Iris pigment epithelial cell (primary cell): ENCODE data around the gene GRID1.
"Not testable (repeated sequence)": the region's sequence is repeated elsewhere in the genome, so short reads cannot be mapped to it uniquely, and the experiment has no call there.

Experiments used
- DNase-seq: peaks from one replicate; pipeline ENCODE4 v3.0.0-alpha.2; 2011; ENCODE audit warnings: low read depth

Gene GRID1

DNA sequence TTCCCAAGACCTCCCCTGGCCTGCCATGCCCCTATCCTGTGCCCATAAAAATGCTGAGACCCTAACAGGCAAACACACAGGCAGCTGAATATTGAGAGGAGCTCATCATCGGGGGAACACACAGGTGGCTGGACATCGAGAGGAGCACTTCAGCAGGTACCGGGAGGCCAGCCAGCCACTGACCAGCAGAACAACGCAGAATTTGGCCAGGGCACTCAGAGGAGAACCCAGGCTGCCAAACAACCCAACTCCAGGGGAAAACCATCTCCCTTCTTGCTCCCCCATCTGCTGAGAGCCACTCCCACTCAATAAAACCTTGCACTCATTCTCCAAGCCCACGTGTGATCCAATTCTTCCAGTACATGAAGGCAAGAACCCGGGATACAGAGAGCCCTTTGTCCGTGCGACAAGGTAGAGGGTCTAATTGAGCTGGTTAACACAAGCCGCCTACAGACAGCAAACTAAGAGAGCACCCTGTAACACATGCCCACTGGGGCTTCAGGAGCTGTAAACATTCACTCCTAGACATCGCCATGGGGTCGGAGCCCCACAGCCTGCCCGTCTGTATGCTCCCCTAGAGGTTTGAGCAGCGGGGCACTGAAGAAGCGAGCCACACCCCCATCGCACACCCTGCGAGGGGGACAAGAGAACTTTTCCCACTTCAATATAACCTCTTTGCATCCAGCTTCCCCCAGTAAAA, 258.8 kb downstream of the GRID1 start:
- not testable (repeated sequence) for DNase-seq

DNA sequence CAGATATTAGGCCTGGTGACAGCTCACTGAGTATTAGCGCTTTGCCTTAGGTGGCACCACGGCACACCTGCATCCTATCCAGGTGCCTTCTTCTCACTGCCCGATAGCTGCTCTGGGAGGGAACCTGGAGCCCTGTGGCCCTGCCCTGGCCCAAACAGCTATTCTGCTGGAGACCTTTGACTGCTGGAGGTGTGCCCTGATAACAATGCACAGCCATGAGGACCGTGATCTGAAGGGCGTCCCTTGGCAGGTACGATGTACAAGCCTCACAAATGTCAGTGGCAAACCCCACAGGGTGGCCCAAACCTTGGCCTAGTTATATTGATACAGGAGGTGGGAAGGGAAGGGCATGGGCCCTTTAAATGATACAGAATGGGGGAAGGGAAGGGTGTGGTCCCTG, 259.5 kb downstream of the GRID1 start:
- no peak for DNase-seq

DNA sequence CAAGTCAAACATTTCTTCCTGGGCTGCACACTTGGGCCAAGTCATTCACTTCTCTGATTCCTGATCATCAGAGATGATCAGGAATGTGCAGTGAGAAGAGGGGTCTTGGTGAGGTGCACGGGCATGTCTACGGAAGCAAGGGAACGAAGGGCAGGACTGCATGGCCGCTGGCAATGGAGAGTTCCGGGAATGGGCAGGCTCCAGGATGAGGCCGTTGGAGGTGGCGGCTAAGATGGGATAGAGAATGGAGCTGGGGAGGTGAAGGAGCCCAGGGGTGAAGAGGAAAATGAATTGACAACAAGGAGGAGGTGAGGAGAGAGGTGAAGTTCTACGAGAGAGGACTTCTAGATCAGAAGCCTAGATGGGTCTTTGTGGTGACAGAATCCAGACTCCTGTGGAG, 260.0 kb downstream of the GRID1 start:
- DNase-seq = no peak

DNA sequence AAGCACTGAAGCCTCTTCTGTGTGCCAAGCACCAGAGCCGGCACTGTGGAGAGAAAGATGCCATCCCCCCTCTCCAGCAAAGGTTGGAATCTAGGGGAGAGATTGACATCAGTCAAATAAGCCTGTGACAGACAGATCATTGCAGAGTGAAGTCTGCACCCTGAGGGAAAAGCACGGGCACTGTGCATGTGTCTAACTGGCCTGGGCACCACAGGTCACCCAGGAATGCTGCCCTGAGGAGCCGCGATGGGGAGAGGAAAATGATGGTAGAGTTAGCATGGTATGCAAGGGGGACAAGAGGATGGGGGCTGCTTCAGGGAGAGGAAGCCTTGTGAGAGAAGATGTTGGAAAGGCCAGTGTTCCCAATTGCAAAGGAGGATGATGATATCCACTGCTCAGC, 261.0 kb downstream of the GRID1 start:
- DNase-seq = no peak

GRCh38 chr10:86105181-86105580, 261.4 kb downstream of the GRID1 start:
- DNase-seq = no peak

DNA sequence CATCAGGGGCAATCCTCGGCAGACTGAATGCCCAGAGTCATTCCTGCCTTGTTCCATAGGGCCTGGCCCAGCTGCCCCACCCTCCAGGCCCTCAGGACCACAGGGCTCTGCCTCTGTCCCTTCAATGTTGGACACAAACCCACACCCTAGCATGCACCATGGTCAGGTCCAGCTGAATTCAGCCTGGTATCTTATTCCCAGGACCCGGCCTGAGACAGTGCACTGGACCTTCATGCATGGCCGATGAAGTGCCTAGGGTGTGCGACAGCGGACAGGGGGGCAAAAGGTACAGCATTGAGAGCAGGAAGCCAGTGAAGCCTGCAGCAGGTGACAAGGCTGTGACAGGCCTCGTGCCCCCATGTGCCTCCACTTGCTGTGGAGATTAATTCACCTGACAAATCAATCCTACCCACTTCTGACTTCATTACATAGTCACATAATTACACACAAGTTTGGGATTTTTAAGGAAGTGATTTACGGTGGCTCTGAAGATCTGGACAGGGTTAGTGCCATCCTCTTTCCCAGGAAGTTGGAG, 261.9 kb downstream of the GRID1 start:
- no peak for DNase-seq

- no peak for DNase-seq
Observed at GRCh38 chr10:86104156-86104555, 262.4 kb downstream of the GRID1 start.

- DNase-seq = no peak
Observed at GRCh38 chr10:86103391-86104101, 263.0 kb downstream of the GRID1 start.

GRCh38 chr10:86102451-86102850, 264.1 kb downstream of the GRID1 start:
- DNase-seq = no peak

- no peak for DNase-seq
Observed at GRCh38 chr10:86102031-86102430, 264.6 kb downstream of the GRID1 start.

- DNase-seq = no peak
Observed at GRCh38 chr10:86100581-86101061, 266.0 kb downstream of the GRID1 start.

GRCh38 chr10:86099542-86100334, 266.9 kb downstream of the GRID1 start:
- no peak for DNase-seq

GRCh38 chr10:86098187-86098881, 268.3 kb downstream of the GRID1 start:
- DNase-seq = no peak

DNA sequence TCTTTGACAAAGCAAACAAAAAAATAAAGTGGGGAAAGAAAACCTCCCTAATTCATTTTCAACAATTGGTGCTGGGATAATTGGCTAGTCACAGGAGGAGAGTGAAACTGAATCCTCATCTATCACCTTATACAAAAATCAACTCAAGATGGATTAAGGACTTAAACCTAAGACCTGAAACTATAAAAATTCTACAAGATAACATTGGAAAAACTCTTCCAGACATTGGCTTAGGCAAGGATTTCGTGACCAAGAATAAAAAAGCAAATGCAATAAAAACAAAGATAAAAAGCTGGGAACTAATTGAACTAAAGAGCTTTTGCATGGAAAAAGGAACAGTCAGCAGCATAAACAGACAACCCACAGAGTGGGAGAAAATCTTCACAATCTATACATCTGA, 271.5 kb downstream of the GRID1 start:
- DNase-seq = not testable (repeated sequence)

DNA sequence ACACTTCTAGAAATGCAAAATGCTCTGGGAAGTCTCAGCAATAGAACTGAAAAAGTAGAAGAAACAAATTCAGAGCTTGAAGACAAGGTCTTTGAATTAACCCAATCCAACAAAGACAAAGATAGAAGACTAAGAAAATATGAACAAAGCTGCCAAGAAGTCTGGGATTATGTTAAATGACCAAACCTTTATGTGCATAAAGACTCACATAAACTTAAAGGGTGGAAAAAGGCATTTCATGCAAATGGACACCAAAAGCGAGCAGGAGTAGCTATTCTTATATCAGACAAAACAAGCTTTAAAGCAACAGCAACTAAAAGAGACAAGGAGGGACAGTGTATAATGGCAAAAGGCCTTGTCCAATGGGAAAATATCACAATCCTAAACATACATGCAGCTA, 274.3 kb downstream of the GRID1 start:
- DNase-seq = not testable (repeated sequence)

- no peak for DNase-seq
Observed at GRCh38 chr10:86091216-86091615, 275.4 kb downstream of the GRID1 start.

DNA sequence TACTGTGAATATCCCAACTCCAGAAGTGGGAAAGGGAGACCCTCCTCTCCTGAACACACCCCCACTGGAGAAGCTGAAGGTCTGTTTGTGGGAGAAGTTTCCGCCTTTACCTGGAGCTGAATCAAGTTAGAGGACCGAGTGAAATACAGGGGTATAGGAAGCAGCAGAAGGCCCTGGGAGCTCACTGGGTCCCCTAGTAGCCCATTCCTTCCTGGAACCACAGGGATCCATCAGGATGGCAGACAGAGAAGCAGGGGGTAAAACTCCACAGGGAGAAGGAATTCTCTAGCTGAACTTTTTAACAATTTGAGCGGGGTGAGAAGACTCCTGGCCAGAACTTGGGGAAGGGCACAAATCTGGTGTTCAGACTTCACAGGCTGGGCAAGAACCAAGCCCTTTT, 275.8 kb downstream of the GRID1 start:
- no peak for DNase-seq

DNA sequence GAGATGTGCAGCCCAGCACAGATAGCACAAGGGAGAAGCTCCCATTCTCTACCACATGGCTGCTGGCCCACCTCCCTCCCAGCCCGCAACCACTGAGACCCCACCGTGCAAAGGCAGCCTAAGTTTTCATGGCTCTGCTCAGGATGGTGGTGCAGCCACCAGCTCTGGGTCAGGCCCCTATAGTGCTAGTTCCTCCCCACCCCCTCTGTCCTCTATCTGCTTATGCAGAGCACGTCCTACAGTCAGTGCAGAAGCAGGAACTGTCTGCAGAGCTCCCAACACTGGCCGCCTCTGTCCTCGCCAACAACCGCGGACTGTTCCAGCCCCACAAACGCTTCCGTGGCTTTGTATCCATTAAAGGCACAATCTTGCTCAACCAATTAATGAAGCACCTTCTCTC, 278.9 kb downstream of the GRID1 start:
- DNase-seq = no peak

GRCh38 chr10:86086418-86086817, 280.2 kb downstream of the GRID1 start:
- no peak for DNase-seq

DNA sequence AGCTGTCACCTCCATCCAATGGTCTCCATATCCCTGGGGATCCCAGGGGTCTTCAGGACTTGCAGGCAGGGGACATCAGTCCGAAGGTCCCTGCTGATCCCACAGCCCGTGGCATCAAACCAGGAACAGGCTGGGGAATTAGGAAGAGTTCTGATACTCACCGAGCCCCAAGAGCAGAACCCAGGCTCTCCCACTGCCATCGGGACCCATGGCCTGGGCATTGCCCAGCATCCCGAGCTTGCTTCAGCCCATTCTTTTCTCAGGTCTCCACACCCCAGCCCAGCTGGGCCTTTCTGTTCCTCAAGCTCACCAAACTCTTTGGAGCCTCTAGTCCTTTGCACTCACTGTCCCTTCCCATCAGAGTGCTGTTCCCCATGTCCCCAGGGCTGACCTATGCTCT, 280.9 kb downstream of the GRID1 start:
- no peak for DNase-seq

DNA sequence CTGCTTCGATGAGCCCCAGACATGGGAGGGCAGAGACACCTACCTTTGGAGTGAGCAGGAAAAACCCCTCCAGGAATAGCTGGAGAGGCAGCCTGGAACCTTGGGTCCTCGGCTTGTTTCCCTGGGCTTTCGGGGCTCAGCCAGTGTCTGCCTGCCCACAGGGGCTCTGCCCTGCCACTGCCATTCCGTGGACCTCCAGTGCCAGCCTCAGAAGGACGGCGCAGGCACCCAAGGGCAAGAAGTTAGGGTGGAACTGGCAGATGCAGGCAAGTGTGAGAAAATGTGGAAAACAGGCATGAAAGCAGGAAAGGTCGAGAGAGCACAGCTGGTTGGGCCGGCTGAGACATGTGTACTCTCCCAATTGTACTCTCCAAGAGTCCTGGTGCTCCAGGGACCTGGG, 281.5 kb downstream of the GRID1 start:
- DNase-seq = no peak

GRCh38 chr10:86084585-86084984, 282.0 kb downstream of the GRID1 start:
- no peak for DNase-seq
